ENCODE results near the gene COL19A1.
A peak's percentile ranks its signal among the peaks of the same experiment; 100 is the strongest.
"Not testable (repeated sequence)": the region's sequence is repeated elsewhere in the genome, so short reads cannot be mapped to it uniquely, and the experiment has no call there.

Gene COL19A1

GRCh38 chr6:69866351-69866769, at the start of gene COL19A1:
Gene COL19A1, plus strand, starts transcription at chr6:69866556. Its CDS starts 13,012 bp downstream, at chr6:69879568.
- H3K9me3 Mint-ChIP-seq: no peaks in the 10 kb centered on the region
- H3K4me1 Mint-ChIP-seq: peaks cover 29% of the 10 kb centered on the region
- peaks cover 4% of the 10 kb centered on the region for H3K27me3 Mint-ChIP-seq
- H3K27ac Mint-ChIP-seq: peak within 1 kb of the TSS; percentile 8
- H3K36me3 Mint-ChIP-seq: no peaks in the 10 kb centered on the region
- peak within 1 kb of the TSS; percentile 88 for H3K4me3 Mint-ChIP-seq

- Mint-ChIP-seq H3K4me3 (peak overlapping the region; percentile 85), H3K9me3 (no peaks in the 10 kb centered on the region), H3K27ac (peak overlapping the region; percentile 94), H3K27me3 (no peaks in the 10 kb centered on the region), H3K36me3 (no peaks in the 10 kb centered on the region), H3K4me1 (peaks cover 51% of the 10 kb centered on the region)
These were observed 49.8 kb upstream of the COL19A1 start for GRCh38 chr6:69816569-69816968.

DNA sequence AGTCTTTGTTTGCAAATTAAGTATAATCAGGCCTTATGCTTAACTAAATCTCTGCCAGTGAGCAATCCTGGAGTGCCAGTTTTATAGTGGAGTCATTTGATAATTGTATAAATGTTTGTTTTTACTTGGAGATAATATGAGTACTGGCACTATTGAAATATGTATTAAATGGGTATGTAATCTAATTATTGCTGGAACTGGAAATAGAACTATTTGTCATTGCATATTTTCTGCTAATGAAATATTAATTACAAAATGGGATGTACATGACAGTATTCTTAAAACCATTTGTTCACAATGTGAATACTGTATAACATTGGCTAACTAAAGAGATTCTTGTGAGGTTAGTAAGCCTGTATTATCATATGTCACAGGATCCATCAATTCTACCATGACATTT, 49.0 kb upstream of the COL19A1 start:
- Mint-ChIP-seq H3K27ac (no peak overlapping the region), H3K27me3 (no peaks in the 10 kb centered on the region), H3K36me3 (no peaks in the 10 kb centered on the region), H3K4me1 (peaks cover 43% of the 10 kb centered on the region), H3K9me3 (no peaks in the 10 kb centered on the region), H3K4me3 (no peak overlapping the region)

- peaks cover 33% of the 10 kb centered on the region for H3K4me1 Mint-ChIP-seq
- H3K27me3 Mint-ChIP-seq: no peaks in the 10 kb centered on the region
- H3K27ac Mint-ChIP-seq: no peak overlapping the region
- H3K9me3 Mint-ChIP-seq: no peaks in the 10 kb centered on the region
- H3K4me3 Mint-ChIP-seq: no peak overlapping the region
- no peaks in the 10 kb centered on the region for H3K36me3 Mint-ChIP-seq
These were observed 48.0 kb upstream of the COL19A1 start for GRCh38 chr6:69818223-69818930.

- Mint-ChIP-seq H3K4me3 (no peak overlapping the region), H3K4me1 (peaks cover 27% of the 10 kb centered on the region), H3K27ac (no peak overlapping the region), H3K27me3 (no peaks in the 10 kb centered on the region), H3K9me3 (no peaks in the 10 kb centered on the region), H3K36me3 (no peaks in the 10 kb centered on the region)
These were observed 47.2 kb upstream of the COL19A1 start for GRCh38 chr6:69819138-69819537.

- no peaks in the 10 kb centered on the region for H3K36me3 Mint-ChIP-seq
- H3K27me3 Mint-ChIP-seq: no peaks in the 10 kb centered on the region
- H3K4me1 Mint-ChIP-seq: peaks cover 20% of the 10 kb centered on the region
- no peak overlapping the region for H3K27ac Mint-ChIP-seq
- H3K4me3 Mint-ChIP-seq: no peak overlapping the region
- H3K9me3 Mint-ChIP-seq: no peaks in the 10 kb centered on the region
These were observed 46.3 kb upstream of the COL19A1 start for GRCh38 chr6:69820018-69820417.

GRCh38 chr6:69820438-69820837, 45.9 kb upstream of the COL19A1 start:
- no peak overlapping the region for H3K27ac Mint-ChIP-seq
- peaks cover 16% of the 10 kb centered on the region for H3K4me1 Mint-ChIP-seq
- H3K36me3 Mint-ChIP-seq: no peaks in the 10 kb centered on the region
- H3K27me3 Mint-ChIP-seq: no peaks in the 10 kb centered on the region
- H3K4me3 Mint-ChIP-seq: no peak overlapping the region
- no peaks in the 10 kb centered on the region for H3K9me3 Mint-ChIP-seq

GRCh38 chr6:69824355-69824754, 42.0 kb upstream of the COL19A1 start:
- H3K4me1 Mint-ChIP-seq, H3K27ac Mint-ChIP-seq, H3K27me3 Mint-ChIP-seq, H3K4me3 Mint-ChIP-seq, H3K36me3 Mint-ChIP-seq, H3K9me3 Mint-ChIP-seq: not testable (repeated sequence)

- Mint-ChIP-seq H3K36me3 (no peaks in the 10 kb centered on the region), H3K27me3 (no peaks in the 10 kb centered on the region), H3K4me1 (no peaks in the 10 kb centered on the region), H3K4me3 (no peak overlapping the region), H3K9me3 (no peaks in the 10 kb centered on the region), H3K27ac (no peak overlapping the region)
These were observed 40.5 kb upstream of the COL19A1 start for GRCh38 chr6:69825904-69826303.

DNA sequence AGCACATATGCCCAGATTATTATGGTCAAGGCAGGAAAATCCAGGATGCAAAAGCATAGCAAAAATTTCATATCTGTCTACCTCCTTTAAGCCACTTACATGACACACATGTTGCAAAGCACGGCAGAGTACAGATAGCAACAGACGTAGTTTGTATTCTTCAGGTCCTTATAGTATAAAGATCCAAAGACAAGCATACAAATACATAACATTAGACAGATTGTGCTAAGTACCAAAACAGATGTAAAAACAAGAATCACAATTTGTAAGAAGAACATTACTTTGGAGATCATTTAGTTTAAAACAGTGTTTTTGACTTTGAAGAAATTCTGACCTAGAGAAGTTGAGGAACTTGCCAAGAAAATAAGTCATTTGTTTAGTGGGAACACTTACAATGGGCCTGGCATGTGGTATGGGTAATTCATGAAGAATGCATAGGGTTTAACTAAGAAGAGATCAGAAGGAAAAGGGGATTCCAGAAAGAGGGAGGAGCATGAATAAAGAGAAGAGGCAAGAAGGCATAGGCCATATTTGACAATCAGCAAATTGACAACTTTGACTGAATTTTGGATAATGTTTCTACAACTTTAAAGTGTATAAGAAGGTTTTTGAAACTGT, 39.0 kb upstream of the COL19A1 start:
- H3K4me1 Mint-ChIP-seq: no peaks in the 10 kb centered on the region
- no peak overlapping the region for H3K27ac Mint-ChIP-seq

DNA sequence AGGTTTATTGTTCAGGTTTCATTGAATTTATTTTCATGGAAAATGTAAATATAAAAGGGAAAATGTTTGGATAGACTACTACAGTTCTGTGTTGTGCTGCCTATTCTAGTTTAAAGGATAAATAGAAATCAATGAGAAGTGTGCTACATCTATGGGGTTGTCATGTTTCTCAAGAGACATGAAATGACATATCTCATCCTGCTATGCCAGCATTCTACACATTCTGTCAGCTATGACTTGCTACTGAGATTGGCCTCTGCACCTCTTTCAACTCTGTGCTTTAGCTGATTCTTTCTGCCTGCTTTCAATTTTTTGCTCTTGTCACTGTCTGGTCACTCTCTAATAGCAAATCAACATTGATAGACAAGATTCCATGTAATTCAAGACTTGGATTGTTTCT, 33.8 kb upstream of the COL19A1 start:
- Mint-ChIP-seq H3K9me3 (no peaks in the 10 kb centered on the region), H3K27me3 (peaks cover 2% of the 10 kb centered on the region)

More for the DNA sequence above, 39.0 kb upstream of the COL19A1 start:
- Mint-ChIP-seq H3K27me3 (no peaks in the 10 kb centered on the region), H3K4me3 (no peak overlapping the region), H3K9me3 (no peaks in the 10 kb centered on the region), H3K36me3 (no peaks in the 10 kb centered on the region)

GRCh38 chr6:69835414-69836179, 30.8 kb upstream of the COL19A1 start:
- Mint-ChIP-seq H3K9me3 (no peaks in the 10 kb centered on the region), H3K27me3 (peaks cover 5% of the 10 kb centered on the region), H3K27ac (no peak overlapping the region)

More for the DNA sequence above, 33.8 kb upstream of the COL19A1 start:
- Mint-ChIP-seq H3K27ac (no peak overlapping the region), H3K4me3 (no peak overlapping the region), H3K36me3 (no peaks in the 10 kb centered on the region), H3K4me1 (peaks cover 6% of the 10 kb centered on the region)

DNA sequence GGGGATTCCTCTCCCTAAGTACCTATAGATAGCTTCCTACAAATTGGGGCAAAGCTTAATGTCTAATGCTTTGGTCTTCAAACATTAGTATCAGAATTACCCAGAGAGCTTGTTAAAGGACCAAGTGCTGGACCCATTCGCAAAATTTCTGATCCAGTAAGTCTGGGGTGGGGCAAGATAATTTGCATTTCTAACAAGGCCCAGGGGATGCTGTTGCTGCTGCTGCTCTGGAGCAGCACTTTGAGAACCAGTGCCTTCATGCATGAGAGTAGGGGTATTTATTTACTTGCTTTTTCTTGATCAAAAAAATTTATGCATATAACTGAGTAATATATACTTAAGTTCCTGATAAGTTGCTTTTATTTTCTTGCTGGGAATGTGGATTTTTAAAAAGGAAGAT, 24.5 kb upstream of the COL19A1 start:
- Mint-ChIP-seq H3K27me3 (peaks cover 13% of the 10 kb centered on the region), H3K27ac (no peak overlapping the region), H3K36me3 (no peaks in the 10 kb centered on the region), H3K9me3 (no peaks in the 10 kb centered on the region), H3K4me1 (no peaks in the 10 kb centered on the region), H3K4me3 (no peak overlapping the region)

More at GRCh38 chr6:69835414-69836179, 30.8 kb upstream of the COL19A1 start:
- Mint-ChIP-seq H3K36me3 (no peaks in the 10 kb centered on the region), H3K4me3 (no peak overlapping the region), H3K4me1 (peaks cover 6% of the 10 kb centered on the region)

- peaks cover 12% of the 10 kb centered on the region for H3K27me3 Mint-ChIP-seq
- H3K4me3 Mint-ChIP-seq: no peak overlapping the region
- no peaks in the 10 kb centered on the region for H3K4me1 Mint-ChIP-seq
- no peaks in the 10 kb centered on the region for H3K36me3 Mint-ChIP-seq
- H3K27ac Mint-ChIP-seq: no peak overlapping the region
- H3K9me3 Mint-ChIP-seq: no peaks in the 10 kb centered on the region
These were observed 23.2 kb upstream of the COL19A1 start for GRCh38 chr6:69843189-69843588.

GRCh38 chr6:69846312-69846711, 20.0 kb upstream of the COL19A1 start:
- Mint-ChIP-seq H3K9me3 (no peaks in the 10 kb centered on the region), H3K27me3 (peaks cover 12% of the 10 kb centered on the region), H3K4me1 (no peaks in the 10 kb centered on the region), H3K4me3 (no peak overlapping the region), H3K36me3 (no peaks in the 10 kb centered on the region), H3K27ac (no peak overlapping the region)

All from activated naive CD4-positive, alpha-beta T cell treated with anti-CD3 and anti-CD28 coated beads, Interleukin-2, amount 50 U/mL, for 24 hours (primary cell).